ENCODE results near the gene POLR3E. TPM values are rescaled to one million over a fixed set of nuclear protein-coding genes. Genes with fewer than 3 reads are reported as not detected.

The POLR3E gene
- total RNA-seq, 1 donor from 2014 or later, result 102 TPM

GRCh38 chr16:22314661-22315626, 17.7 kb downstream of the POLR3E start:
- no peak for DNase-seq
- Mint-ChIP-seq H3K27ac (no peak overlapping the region), H3K4me3 (no peak overlapping the region), H3K36me3 (ENCODE audit: low read depth) (peaks cover 50% of the 10 kb centered on the region), H3K4me1 (no peaks in the 10 kb centered on the region), H3K27me3 (no peaks in the 10 kb centered on the region), H3K9me3 (no peaks in the 10 kb centered on the region)
- intact Hi-C loops (cut with micrococcal nuclease), result no loop called here

GRCh38 chr16:22315979-22316378, 18.8 kb downstream of the POLR3E start:
- H3K4me3 Mint-ChIP-seq, result no peak overlapping the region
- H3K4me1 Mint-ChIP-seq, result peaks cover under 1% of the 10 kb centered on the region
- intact Hi-C loops (cut with micrococcal nuclease), result no loop called here
- H3K36me3 Mint-ChIP-seq (ENCODE audit: low read depth), result peaks cover 57% of the 10 kb centered on the region
- H3K27ac Mint-ChIP-seq, result no peak overlapping the region
- H3K27me3 Mint-ChIP-seq, result no peaks in the 10 kb centered on the region
- DNase-seq, result no peak
- H3K9me3 Mint-ChIP-seq, result no peaks in the 10 kb centered on the region

DNA sequence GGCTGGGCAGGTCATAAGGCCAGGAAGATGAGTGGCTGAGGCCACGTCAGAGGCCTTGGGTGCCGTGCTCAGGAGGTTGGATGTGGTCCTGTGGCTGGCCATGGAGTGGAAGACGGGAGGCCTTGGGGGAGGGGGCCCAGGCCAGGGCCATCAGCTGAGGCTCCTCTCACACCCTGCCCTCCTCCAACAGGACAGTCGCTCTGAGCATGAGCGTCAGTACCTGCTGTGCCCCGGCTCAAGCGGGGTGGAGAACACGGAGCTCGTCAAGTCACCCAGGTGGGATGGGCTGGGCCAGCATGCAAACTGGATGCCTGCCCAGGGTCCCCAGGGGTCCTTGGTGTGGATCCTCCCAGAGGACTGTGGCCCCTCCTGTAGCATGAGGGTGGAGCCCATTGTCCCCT, 19.2 kb downstream of the POLR3E start:
- Mint-ChIP-seq H3K9me3 (no peaks in the 10 kb centered on the region), H3K4me3 (no peak overlapping the region), H3K36me3 (ENCODE audit: low read depth) (peaks cover 59% of the 10 kb centered on the region), H3K27ac (no peak overlapping the region), H3K4me1 (peaks cover 5% of the 10 kb centered on the region), H3K27me3 (no peaks in the 10 kb centered on the region)
- no peak for DNase-seq
- intact Hi-C loops (cut with micrococcal nuclease), result no loop called here

GRCh38 chr16:22317001-22317530, 19.9 kb downstream of the POLR3E start:
- DNase-seq, result no peak
- H3K9me3 Mint-ChIP-seq, result no peaks in the 10 kb centered on the region
- H3K4me1 Mint-ChIP-seq, result peaks cover 5% of the 10 kb centered on the region
- H3K27me3 Mint-ChIP-seq, result no peaks in the 10 kb centered on the region
- intact Hi-C loops (cut with micrococcal nuclease), result no loop called here
- H3K27ac Mint-ChIP-seq, result no peak overlapping the region
- H3K4me3 Mint-ChIP-seq, result no peak overlapping the region
- peaks cover 57% of the 10 kb centered on the region for H3K36me3 Mint-ChIP-seq (ENCODE audit: low read depth)

DNA sequence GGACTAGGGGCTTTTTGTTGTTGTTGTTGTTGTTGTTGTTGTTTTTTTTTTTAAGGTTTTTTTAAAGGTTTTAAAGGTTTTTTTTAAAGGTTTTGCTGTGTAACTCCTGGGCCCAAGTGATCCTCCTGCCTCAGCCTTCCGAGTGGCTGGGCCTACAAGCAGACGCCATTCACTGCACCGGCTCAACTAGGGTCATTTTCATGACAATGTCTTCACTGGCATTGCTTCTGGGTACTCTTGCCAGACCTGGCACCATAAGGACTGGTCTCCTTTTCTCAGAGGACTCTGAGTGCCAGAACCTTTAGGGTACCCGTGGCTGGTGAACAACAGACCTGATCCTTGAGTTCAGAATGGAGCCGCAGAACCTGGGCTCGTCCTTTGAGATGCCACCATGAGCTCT, 20.4 kb downstream of the POLR3E start:
- H3K36me3 Mint-ChIP-seq (ENCODE audit: low read depth), result peaks cover 57% of the 10 kb centered on the region
- no peak for DNase-seq
- intact Hi-C loops (cut with micrococcal nuclease), result no loop called here

DNA sequence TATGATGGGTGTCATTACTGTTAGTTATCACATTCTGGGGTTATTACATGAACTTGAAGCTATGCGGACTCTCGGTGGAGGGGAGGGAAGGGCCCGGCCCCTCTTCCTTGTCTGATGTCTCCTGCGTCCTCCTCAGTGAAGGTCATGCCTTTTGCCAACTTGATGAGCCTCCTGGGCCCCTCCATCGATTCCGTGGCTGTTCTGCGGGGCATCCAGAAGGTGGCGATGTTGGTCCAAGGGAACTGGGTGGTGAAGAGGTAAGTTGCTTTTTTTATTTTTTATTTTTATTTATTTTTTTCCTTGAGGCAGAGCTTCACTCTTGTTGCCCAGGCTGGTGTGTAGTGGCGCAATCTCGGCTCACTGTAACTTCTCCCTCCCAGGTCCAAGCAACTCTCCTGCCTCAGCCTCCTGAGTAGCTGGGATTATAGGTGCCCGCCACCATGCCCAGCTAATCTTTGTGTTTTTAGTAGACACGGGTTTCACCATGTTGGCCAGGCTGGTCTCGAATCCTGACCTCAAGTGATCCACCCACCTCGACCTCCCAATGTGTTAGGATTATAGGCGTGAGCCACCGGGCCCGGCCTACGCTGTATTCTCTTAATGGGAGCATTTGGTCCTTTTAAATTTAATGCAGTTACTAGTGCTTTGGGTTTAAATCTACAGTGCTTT, 21.6 kb downstream of the POLR3E start:
- Mint-ChIP-seq H3K27me3 (no peaks in the 10 kb centered on the region), H3K27ac (no peak overlapping the region), H3K4me3 (no peak overlapping the region), H3K9me3 (no peaks in the 10 kb centered on the region), H3K4me1 (peaks cover 5% of the 10 kb centered on the region), H3K36me3 (ENCODE audit: low read depth) (peaks cover 51% of the 10 kb centered on the region)
- intact Hi-C loops (cut with micrococcal nuclease), result no loop called here
- peak; percentile 90 for DNase-seq

More for the DNA sequence above, 20.4 kb downstream of the POLR3E start:
- Mint-ChIP-seq H3K27me3 (no peaks in the 10 kb centered on the region), H3K4me1 (peaks cover 5% of the 10 kb centered on the region), H3K27ac (no peak overlapping the region), H3K9me3 (no peaks in the 10 kb centered on the region), H3K4me3 (no peak overlapping the region)

GRCh38 chr16:22320572-22321339, 23.5 kb downstream of the POLR3E start:
- intact Hi-C loops (cut with micrococcal nuclease), result loop anchor here (1.0 kb wide), 1 partner anchor 54 kb away; the partner anchor contains the start of gene CDR2
- Mint-ChIP-seq H3K27ac (no peak overlapping the region), H3K4me3 (no peak overlapping the region), H3K36me3 (ENCODE audit: low read depth) (peaks cover 48% of the 10 kb centered on the region), H3K9me3 (no peaks in the 10 kb centered on the region), H3K27me3 (no peaks in the 10 kb centered on the region), H3K4me1 (peaks cover 5% of the 10 kb centered on the region)
- DNase-seq, result no peak

DNA sequence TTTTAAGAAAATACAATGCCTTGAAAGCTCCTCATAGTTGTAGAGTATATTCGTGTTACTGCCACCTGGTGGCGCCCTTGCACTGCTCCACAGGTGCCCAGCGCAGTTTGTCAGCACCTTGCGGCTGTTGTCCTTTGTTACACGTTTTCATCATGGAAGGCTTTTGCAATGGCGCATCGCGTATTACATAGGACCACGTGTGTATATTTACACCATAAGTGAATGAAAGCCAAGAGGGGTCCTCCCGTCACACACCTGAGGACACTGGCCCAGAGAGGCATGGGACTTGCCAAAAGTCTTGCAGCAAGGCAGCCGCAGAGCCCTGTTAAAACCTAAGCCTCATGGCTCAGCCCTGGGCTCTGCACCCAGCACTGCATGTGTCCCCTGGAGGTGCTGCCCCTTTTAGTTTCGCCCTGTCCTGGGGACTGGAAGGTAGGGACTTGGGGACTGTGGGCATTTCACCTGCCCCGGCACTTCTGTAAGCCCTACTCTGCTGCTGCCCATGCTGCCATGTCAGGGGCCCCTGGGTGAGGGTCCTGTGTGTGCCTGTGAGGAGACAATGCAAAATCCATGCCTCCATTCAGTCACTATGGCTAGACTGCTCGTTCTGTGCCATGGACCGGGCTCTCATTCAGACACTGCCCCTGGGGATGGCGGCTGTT, 24.3 kb downstream of the POLR3E start:
- peaks cover 5% of the 10 kb centered on the region for H3K4me1 Mint-ChIP-seq

DNA sequence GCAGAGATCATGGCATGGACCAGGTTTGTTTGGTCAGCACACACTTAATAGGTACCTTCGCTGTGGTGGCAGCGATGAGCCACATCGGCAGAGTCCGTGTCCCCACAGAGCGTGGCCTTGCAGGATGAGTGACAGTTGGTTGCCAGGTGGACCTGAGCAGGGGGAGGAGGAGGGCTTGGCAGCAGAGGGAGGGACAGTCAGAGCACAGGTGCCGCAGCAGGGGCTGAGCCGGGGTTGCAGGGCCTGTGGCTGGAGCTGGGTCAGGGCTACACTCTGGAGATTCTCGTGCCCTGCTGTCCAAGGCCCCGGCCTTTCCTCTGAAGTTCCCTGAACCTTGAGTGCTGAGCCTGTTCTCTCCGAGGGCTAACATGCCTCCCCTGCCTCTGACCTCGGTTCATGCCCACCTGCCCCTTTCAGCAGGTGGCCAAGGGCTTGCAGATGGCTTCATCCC, 24.8 kb downstream of the POLR3E start:
- H3K9me3 Mint-ChIP-seq, result no peaks in the 10 kb centered on the region
- no peak overlapping the region for H3K27ac Mint-ChIP-seq
- intact Hi-C loops (cut with micrococcal nuclease), result no loop called here
- no peaks in the 10 kb centered on the region for H3K27me3 Mint-ChIP-seq
- peaks cover 5% of the 10 kb centered on the region for H3K4me1 Mint-ChIP-seq
- H3K4me3 Mint-ChIP-seq, result no peak overlapping the region
- peaks cover 52% of the 10 kb centered on the region for H3K36me3 Mint-ChIP-seq (ENCODE audit: low read depth)
- no peak for DNase-seq

More for the DNA sequence above, 24.3 kb downstream of the POLR3E start:
- peak; percentile 90 for DNase-seq
- no peak overlapping the region for H3K4me3 Mint-ChIP-seq
- peaks cover 47% of the 10 kb centered on the region for H3K36me3 Mint-ChIP-seq (ENCODE audit: low read depth)
- H3K27me3 Mint-ChIP-seq, result no peaks in the 10 kb centered on the region
- intact Hi-C loops (cut with micrococcal nuclease), result loop anchor here (1.0 kb wide), 1 partner anchor 53 kb away; the partner anchor contains the start of gene CDR2
- no peak overlapping the region for H3K27ac Mint-ChIP-seq
- no peaks in the 10 kb centered on the region for H3K9me3 Mint-ChIP-seq

DNA sequence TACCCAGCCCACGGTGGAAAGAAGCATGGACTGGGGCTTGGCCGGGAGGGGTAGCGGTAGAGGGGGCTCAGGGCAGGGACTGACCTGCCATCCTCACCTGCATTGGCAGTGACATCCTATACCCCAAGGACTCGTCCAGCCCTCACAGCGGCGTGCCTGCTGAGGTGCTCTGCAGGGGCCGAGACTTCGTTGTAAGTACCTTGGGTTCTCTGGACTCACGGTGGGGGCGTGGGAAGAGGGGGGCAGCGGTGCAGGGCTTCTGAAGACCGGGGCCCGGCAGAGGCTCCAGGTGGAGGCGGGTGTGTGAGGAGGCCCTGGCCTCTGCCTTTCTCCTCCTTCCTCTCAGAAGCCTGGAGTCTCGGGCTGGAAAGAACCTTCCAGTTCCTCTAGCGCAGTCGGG, 25.5 kb downstream of the POLR3E start:
- H3K27ac Mint-ChIP-seq, result no peak overlapping the region
- no peaks in the 10 kb centered on the region for H3K27me3 Mint-ChIP-seq
- no peak overlapping the region for H3K4me3 Mint-ChIP-seq
- H3K9me3 Mint-ChIP-seq, result no peaks in the 10 kb centered on the region
- peaks cover 5% of the 10 kb centered on the region for H3K4me1 Mint-ChIP-seq
- peaks cover 52% of the 10 kb centered on the region for H3K36me3 Mint-ChIP-seq (ENCODE audit: low read depth)
- no peak for DNase-seq
- intact Hi-C loops (cut with micrococcal nuclease), result no loop called here

DNA sequence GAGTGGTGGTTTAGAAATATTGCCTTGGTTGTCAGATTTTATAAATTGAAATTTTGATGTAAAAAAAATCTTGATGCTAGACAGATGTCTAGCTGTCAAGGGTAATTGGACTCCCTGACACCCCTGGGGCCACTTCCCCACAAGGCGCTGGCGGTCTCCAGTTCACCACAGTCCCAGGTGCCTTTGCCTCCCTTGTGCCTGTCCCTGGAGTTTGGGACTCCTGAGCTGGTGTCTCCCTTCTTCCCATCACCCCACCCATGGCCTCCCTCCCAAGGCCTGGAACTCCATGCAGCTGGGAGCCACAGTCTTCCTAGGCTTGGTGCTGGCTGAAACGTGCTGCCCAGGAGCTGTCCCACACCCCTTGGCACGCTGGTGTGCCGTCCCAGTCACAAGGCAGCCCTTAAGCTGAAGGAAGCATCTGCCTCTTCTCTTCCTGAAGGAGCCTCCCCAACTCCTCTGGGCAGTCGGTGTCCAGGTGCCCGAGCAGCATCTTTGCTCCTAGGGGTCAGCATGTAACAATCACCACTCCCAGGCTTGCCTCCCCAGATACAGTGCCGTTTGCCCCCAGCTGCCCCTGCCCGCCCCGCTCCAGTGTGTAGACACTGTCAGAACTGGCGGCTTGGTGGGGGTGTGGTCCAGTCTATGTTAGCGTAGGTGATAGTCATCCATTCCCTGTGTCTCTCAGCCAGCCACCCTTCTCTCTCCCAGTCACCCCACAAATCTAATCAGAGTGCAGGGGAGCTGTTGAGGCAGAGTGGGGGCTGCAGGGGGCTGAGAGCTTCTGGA, 26.2 kb downstream of the POLR3E start:
- intact Hi-C loops (cut with micrococcal nuclease), result no loop called here
- DNase-seq, result no peak
- Mint-ChIP-seq H3K27ac (no peak overlapping the region), H3K36me3 (ENCODE audit: low read depth) (peaks cover 57% of the 10 kb centered on the region), H3K4me1 (peaks cover 5% of the 10 kb centered on the region), H3K27me3 (no peaks in the 10 kb centered on the region), H3K9me3 (no peaks in the 10 kb centered on the region), H3K4me3 (no peak overlapping the region)

DNA sequence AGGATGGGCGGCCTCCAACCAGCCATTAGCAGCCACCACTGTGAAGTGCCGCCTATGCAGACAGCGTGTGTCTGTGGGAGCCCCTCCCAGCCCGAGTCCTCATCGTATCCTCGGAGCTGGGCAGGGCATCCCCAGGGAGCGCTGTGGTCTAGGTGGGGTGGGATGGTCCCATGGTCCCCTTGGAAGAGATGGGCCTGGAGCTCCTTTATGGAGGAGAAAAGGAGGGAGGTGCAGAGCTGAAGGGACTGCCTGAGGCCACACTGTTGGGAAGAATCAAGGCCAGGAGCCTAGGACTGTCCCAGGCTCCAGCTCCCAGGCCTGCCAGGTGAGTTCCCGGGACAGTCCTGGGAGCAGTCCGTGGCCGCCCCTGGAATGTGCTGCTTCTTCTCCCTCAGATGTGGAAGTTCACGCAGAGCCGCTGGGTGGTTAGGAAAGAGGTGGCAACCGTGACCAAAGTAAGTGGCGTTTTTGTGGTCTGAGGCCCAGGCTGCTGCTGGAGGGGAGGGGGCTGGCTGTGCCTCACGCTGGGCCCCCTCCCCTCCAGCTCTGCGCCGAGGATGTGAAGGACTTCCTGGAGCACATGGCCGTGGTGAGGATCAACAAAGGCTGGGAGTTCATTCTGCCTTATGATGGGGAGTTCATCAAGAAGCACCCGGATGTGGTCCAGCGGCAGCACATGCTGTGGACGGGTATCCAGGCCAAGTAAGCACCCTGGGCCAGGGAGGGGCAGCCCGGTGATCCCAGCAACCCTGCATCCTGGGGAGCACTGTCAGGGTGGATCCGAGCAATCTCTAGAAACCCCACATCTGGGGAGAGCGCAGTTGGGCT, 27.0 kb downstream of the POLR3E start:
- no peaks in the 10 kb centered on the region for H3K27me3 Mint-ChIP-seq
- H3K4me1 Mint-ChIP-seq, result peaks cover 5% of the 10 kb centered on the region
- no peak overlapping the region for H3K4me3 Mint-ChIP-seq
- no peaks in the 10 kb centered on the region for H3K9me3 Mint-ChIP-seq
- no peak overlapping the region for H3K27ac Mint-ChIP-seq
- no peak for DNase-seq
- intact Hi-C loops (cut with micrococcal nuclease), result no loop called here
- peaks cover 58% of the 10 kb centered on the region for H3K36me3 Mint-ChIP-seq (ENCODE audit: low read depth)

Measured in activated CD4-positive, alpha-beta T cell treated with anti-CD3 and anti-CD28 coated beads, Interleukin-2, amount 10 ng/mL, durations not matched to agents 24 days and 14 days (primary cell).